Cardiac muscle cell (in vitro differentiated cells and primary cell): ENCODE results near the gene CHST10. TPM values are rescaled to one million over a fixed set of nuclear protein-coding genes. Genes with fewer than 3 reads are reported as not detected.

Experiments used
- DNase-seq, 2 donors: peaks; one replicate each; pipeline versions ENCODE4 v3.0.0 to v3.0.0-alpha.2; 2010 to 2017; ENCODE audit warnings: low read depth in 1 of 2, low spot score in 1 of 2
- H3K27ac ChIP-seq: fragments of 200-600 bp; sonication (generic); 2 replicates; pipeline ENCODE4 v1.5.1; 2016
- H3K27me3 ChIP-seq: fragments of 200-600 bp; sonication (generic); 2 replicates; pipeline ENCODE4 v1.6.0; 2016; ENCODE audit warnings: control low read depth
- H3K36me3 ChIP-seq: fragments of 200-600 bp; sonication (generic); 2 replicates; pipeline ENCODE4 v1.5.1; 2016; ENCODE audit warnings: control low read depth
- H3K4me1 ChIP-seq: fragments of 200-600 bp; sonication (generic); 2 replicates; pipeline ENCODE4 v1.8.1; 2017; ENCODE audit warnings: low read depth, mild to moderate bottlenecking, mixed run types
- H3K4me3 ChIP-seq: fragments of 200-600 bp; sonication (generic); 2 replicates; pipeline ENCODE4 v1.5.1; 2016; ENCODE audit warnings: mild to moderate bottlenecking
- H3K9me3 ChIP-seq: fragments of 200-600 bp; sonication (generic); 2 replicates; pipeline ENCODE4 v1.5.1; 2017; ENCODE audit warnings: low read depth, mild to moderate bottlenecking, control low read depth
- polyA plus RNA-seq: library from polyadenylated mRNA; unstranded; fragments of >200 nt; fragmentation: Nextera tagmentation; extraction: Ambion mirVana; gene quantifications from 2 replicates; pipeline ENCODE4 v1.2.1, GENCODE V29; 2016
- total RNA-seq: library from RNA; depleted of rRNA; stranded (reverse); fragments of >200 nt; gene quantifications from 2 replicates; pipeline ENCODE4 v1.2.3, GENCODE V29; 2016
- TF ChIP-seq, protein P1 (sequence below): IDR thresholded peaks from 2 replicates; pipeline ENCODE4 v1.5.1; 2012; ENCODE audit warnings: low read depth, mild to moderate bottlenecking, low read length

CHST10 gene
- total and polyA plus RNA-seq, 2 experiments from 2014 or later, result 21.0 to 22.2 TPM

DNA sequence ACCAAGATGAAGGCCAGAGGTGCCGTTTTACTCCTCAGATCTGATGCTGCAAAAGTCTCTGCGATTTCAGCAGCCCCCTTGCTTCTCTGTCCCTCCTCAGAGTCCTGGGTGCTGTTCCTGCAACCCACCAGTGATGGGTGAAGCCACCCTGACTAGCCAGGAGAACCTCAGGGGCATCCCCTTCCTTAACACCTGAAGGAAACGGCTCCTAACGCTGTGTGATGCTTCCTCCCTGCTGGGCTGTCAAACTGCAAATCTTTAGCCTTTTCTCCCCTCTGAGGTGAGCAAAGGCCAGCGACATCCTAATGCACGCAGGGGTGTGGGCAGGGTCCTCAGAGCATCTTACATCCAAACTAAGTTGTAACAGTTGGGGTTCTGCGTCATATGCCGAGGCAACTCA, 24.8 kb downstream of the CHST10 start:
- Histone ChIP-seq H3K27ac (no peak overlapping the region), H3K4me1 (no peaks in the 10 kb centered on the region), H3K4me3 (no peak overlapping the region), H3K36me3 (peaks cover 7% of the 10 kb centered on the region), H3K9me3 (no peaks in the 10 kb centered on the region), H3K27me3 (no peaks in the 10 kb centered on the region)
- TF ChIP-seq, protein P1, sequence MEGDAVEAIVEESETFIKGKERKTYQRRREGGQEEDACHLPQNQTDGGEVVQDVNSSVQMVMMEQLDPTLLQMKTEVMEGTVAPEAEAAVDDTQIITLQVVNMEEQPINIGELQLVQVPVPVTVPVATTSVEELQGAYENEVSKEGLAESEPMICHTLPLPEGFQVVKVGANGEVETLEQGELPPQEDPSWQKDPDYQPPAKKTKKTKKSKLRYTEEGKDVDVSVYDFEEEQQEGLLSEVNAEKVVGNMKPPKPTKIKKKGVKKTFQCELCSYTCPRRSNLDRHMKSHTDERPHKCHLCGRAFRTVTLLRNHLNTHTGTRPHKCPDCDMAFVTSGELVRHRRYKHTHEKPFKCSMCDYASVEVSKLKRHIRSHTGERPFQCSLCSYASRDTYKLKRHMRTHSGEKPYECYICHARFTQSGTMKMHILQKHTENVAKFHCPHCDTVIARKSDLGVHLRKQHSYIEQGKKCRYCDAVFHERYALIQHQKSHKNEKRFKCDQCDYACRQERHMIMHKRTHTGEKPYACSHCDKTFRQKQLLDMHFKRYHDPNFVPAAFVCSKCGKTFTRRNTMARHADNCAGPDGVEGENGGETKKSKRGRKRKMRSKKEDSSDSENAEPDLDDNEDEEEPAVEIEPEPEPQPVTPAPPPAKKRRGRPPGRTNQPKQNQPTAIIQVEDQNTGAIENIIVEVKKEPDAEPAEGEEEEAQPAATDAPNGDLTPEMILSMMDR, result no peak
- no peak for DNase-seq

DNA sequence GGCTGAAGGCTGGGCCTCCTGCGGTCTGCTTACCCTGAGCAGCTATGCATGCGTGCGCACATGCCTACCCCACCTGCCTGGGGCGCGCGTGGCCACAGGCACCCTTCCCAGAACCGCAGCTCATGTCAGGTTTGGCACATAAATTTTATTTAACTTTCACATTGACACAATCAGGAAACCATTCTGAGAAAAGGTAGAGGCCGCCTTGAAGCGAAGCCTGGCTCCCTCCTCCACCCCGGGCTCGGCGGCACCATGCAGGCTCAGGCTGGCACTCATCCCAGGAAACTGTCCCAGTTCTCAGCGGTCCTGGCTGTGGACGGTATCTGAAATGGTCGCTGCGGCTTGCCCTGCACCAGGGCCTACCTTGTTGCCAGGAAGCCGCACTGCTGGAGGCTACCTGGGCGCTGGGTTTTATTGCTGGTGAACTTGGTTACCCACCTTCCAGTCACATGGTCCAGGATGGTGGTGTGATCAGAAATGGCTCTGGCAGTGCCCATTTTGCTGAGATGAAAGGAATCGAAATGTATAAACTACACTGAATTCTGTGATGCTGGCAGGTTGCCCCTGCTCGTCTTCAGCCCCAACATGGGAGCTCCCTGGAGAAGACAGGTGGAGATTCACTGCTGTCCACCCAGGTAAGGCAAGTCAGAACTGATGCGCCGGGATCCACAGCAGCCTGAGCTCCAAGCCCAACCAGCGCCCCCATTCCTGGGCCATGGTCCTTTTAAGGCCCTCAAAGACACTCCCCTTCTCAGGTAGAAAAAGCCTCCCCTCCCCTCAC, 25.5 kb downstream of the CHST10 start:
- Histone ChIP-seq H3K27me3 (no peaks in the 10 kb centered on the region), H3K9me3 (no peaks in the 10 kb centered on the region), H3K27ac (no peak overlapping the region), H3K36me3 (peaks cover 7% of the 10 kb centered on the region), H3K4me3 (no peak overlapping the region), H3K4me1 (no peaks in the 10 kb centered on the region)
- TF ChIP-seq, protein P1, result no peak
- no peak for DNase-seq

GRCh38 chr2:100390001-100390940, 27.2 kb downstream of the CHST10 start:
- Histone ChIP-seq H3K27me3 (no peaks in the 10 kb centered on the region), H3K9me3 (no peaks in the 10 kb centered on the region), H3K36me3 (peaks cover 4% of the 10 kb centered on the region), H3K27ac (no peak overlapping the region), H3K4me3 (no peak overlapping the region), H3K4me1 (no peaks in the 10 kb centered on the region)
- DNase-seq, result no peak
- TF ChIP-seq, protein P1, result no peak

DNA sequence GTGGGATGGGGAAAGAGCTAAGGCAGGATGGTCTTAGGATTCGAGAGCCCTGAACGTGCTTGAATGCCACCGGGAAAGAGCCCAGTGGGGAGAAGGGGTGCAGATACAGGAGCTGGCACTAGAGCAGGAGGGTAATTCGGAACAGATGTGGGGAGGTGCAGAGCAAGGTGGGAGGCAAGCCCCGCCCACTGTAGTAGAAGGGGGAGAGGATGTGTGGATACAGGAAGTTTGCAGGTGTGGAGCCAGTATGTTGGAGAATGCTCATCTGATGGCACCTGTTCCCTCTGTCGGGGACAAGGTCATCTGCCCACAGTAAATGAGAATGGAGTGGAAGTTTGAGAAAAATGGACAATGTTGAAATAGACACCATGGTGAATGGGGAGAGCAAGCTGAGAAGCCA, 28.8 kb downstream of the CHST10 start:
- TF ChIP-seq, protein P1, result no peak
- Histone ChIP-seq H3K9me3 (no peaks in the 10 kb centered on the region), H3K4me1 (no peaks in the 10 kb centered on the region), H3K27ac (no peak overlapping the region), H3K27me3 (no peaks in the 10 kb centered on the region), H3K36me3 (peaks cover 4% of the 10 kb centered on the region), H3K4me3 (no peak overlapping the region)
- no peak for DNase-seq

- Histone ChIP-seq H3K27me3 (no peaks in the 10 kb centered on the region), H3K9me3 (no peaks in the 10 kb centered on the region), H3K36me3 (no peaks in the 10 kb centered on the region), H3K4me3 (no peak overlapping the region), H3K27ac (no peak overlapping the region), H3K4me1 (no peaks in the 10 kb centered on the region)
- TF ChIP-seq, protein P1, result no peak
- DNase-seq, result no peak
Observed at GRCh38 chr2:100383954-100384353, 33.5 kb downstream of the CHST10 start.
